Astrocyte of the cerebellum (primary cell): Measurements from ENCODE around the gene AGAP1.

Experiments used
- DNase-seq: peaks from one replicate; pipeline ENCODE4 v3.0.0-alpha.2; 2011; ENCODE audit warnings: low read depth
- H3K4me3 ChIP-seq: 2 replicates; pipeline ENCODE4 v1.5.1; 2011; ENCODE audit warnings: mild to moderate bottlenecking, low read depth, low read length, moderate library complexity
- CTCF ChIP-seq: IDR thresholded peaks from 2 replicates; pipeline ENCODE4 v1.5.1; 2012; ENCODE audit warnings: low read length, low read depth, moderate library complexity, mild to moderate bottlenecking; ENCODE audit errors: missing control alignments
- in situ Hi-C: cut with HindIII; loops from 2 replicates; pipeline ENCODE4 v1.10.0; 2017; ENCODE audit warnings: low sequenced_read_pairs

The AGAP1 gene

DNA sequence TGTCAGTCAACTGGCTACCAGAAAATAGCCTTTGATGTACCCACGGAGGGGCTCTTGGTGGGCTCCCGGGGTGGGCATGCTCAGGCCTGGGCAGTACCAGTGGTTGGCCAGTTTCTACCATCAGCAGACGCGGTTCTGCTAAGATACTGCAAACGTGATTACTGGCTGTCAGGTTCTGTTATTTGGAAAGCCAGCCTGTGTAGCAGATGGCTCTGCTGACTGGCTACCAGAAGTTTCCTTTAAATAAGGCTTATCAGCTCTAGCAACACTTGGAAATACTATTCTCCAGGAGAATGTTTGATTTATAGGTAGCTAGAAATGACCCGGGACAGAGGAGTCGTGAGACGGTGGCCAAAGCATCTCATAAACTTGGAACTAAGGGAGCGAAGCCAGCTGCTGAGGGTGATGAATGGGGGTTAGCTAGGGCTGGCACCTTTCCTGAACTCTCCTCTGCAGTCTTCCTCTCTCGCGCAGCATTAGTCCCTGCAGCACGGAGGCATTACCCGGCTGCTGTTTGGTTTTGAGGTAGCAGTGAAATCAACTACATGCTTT, 171.9 kb downstream of the AGAP1 start:
- in situ Hi-C loops: loop anchor here (5.0 kb wide), 1 partner anchor 48 kb away; no protein-coding TSS in a partner anchor
- DNase-seq: no peak
- H3K4me3 ChIP-seq: peak overlapping the region; percentile 15
- TF ChIP-seq CTCF: no peak

- in situ Hi-C loops: loop anchor here (5.0 kb wide), 1 partner anchor 49 kb away; no protein-coding TSS in a partner anchor
- DNase-seq: peak; percentile 80
- H3K4me3 ChIP-seq: peak overlapping the region; percentile 15
- TF ChIP-seq CTCF: no peak
Observed at GRCh38 chr2:235666213-235666781, 172.5 kb downstream of the AGAP1 start.

GRCh38 chr2:235668782-235669181, 174.9 kb downstream of the AGAP1 start:
- TF ChIP-seq CTCF: no peak
- no peak for DNase-seq
- no peak overlapping the region for H3K4me3 ChIP-seq
- in situ Hi-C loops: loop anchor here (5.0 kb wide), 1 partner anchor 51 kb away; no protein-coding TSS in a partner anchor

DNA sequence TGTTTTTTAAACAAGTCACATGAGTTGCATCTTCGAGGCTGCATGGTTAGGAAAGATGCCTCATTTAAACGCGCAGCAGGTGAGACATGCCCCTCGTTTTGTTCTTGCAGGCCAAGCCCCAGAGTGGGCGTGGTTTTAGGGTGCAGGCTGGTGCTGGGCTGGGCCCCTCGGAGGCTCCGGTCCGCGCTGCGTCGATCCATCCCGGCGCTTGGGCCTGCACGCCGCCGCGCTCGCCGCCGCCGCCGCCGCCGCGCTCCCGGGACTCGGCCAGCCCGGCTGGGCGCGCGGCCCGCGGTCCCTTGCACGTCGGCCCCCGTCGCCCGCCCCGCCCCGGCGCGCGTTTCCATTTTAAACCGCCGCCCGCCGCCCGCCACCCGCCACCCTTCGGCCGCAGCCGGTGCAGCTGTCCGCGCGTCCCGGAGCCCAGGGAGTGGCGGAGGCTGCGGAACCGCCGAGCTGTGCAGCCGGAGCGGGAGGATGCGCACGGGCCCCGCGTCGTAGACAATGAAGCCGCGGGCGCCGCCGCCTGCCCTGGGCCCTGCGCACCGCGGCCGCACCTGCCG, 175.5 kb downstream of the AGAP1 start:
- in situ Hi-C loops: loop anchor here (5.0 kb wide), 1 partner anchor 52 kb away; no protein-coding TSS in a partner anchor
- H3K4me3 ChIP-seq: peak overlapping the region; percentile 26
- DNase-seq: peak; percentile 24
- TF ChIP-seq CTCF: no peak

GRCh38 chr2:235669983-235670962, 176.4 kb downstream of the AGAP1 start:
- peak; percentile 55 for TF ChIP-seq CTCF
- in situ Hi-C loops: loop anchor here (5.0 kb wide), 1 partner anchor 53 kb away; no protein-coding TSS in a partner anchor
- H3K4me3 ChIP-seq: peak overlapping the region; percentile 27
- DNase-seq: peak; percentile 42
